HepG2 (cell line): Measurements from ENCODE around the gene DIRAS1. TPM values are rescaled to one million over a fixed set of nuclear protein-coding genes. Genes with fewer than 3 reads are reported as not detected.

Source experiments
- ATF4 ChIP-seq, 2 experiments: fragments of 450-650 bp in 1 of 2; sonication (generic) in 1 of 2; formaldehyde crosslinking; IDR thresholded peaks; 2 replicates each; pipeline versions ENCODE4 v1.5.0 to v1.8.0; 2020 to 2022; ENCODE audit warnings: mild to moderate bottlenecking in 1 of 2, missing genetic modification reagents in 1 of 2
- BCL6 ChIP-seq: IDR thresholded peaks from 2 replicates; pipeline ENCODE4 v1.6.1; 2016; ENCODE audit warnings: missing genetic modification reagents, missing compliant biosample characterization
- HMGXB3 ChIP-seq: sonication (generic); formaldehyde crosslinking; IDR thresholded peaks from 2 replicates; pipeline ENCODE4 v1.4.0; 2020; ENCODE audit warnings: missing genetic modification reagents, borderline replicate concordance
- HNRNPUL1 ChIP-seq: fragments of 200-400 bp; formaldehyde crosslinking; IDR thresholded peaks from 2 replicates; pipeline ENCODE4 v1.6.1; 2017; ENCODE audit warnings: low read depth, mild to moderate bottlenecking, low read length, moderate library complexity
- PLRG1 ChIP-seq: fragments of 450-650 bp; conservative IDR thresholded peaks from 2 replicates; pipeline ENCODE4 v1.6.1; 2016
- ZNF160 ChIP-seq: sonication (generic); formaldehyde crosslinking; IDR thresholded peaks from 2 replicates; pipeline ENCODE4 v1.8.0; 2022; ENCODE audit warnings: mild to moderate bottlenecking, inconsistent platforms, missing genetic modification reagents
- ZNF343 ChIP-seq: sonication (generic); formaldehyde crosslinking; IDR thresholded peaks from 2 replicates; pipeline ENCODE4 v1.4.0; 2020; ENCODE audit warnings: mild to moderate bottlenecking, missing genetic modification reagents
- ZNF580 ChIP-seq: IDR thresholded peaks from 2 replicates; pipeline ENCODE4 v1.6.1; 2016; ENCODE audit warnings: low read depth, borderline replicate concordance
- ZNF746 ChIP-seq: sonication (generic); formaldehyde crosslinking; IDR thresholded peaks from 2 replicates; pipeline ENCODE4 v1.8.0; 2022; ENCODE audit warnings: mild to moderate bottlenecking, missing genetic modification reagents
- ZNF747 ChIP-seq: sonication (generic); formaldehyde crosslinking; IDR thresholded peaks from 2 replicates; pipeline ENCODE4 v1.8.1; 2023; ENCODE audit warnings: missing genetic modification reagents, mild to moderate bottlenecking, borderline replicate concordance
- ZNF772 ChIP-seq: sonication (generic); formaldehyde crosslinking; IDR thresholded peaks from 2 replicates; pipeline ENCODE4 v1.5.0; 2020; ENCODE audit warnings: mild to moderate bottlenecking, missing genetic modification reagents
- ZNF788 ChIP-seq: sonication (generic); formaldehyde crosslinking; IDR thresholded peaks from 2 replicates; pipeline ENCODE4 v1.5.0; 2020; ENCODE audit warnings: mild to moderate bottlenecking, missing genetic modification reagents, borderline replicate concordance
- polyA plus RNA-seq, 8 experiments: library from polyadenylated mRNA; depleted of rRNA in 3 of 8; stranded (reverse) in 7 of 8; unstranded in 1 of 8; fragments of >200 nt; fragmentation: Illumina TruSeq in 4 of 8; extraction: Trizol in 4 of 8; gene quantifications; 2 replicates each; pipeline versions ENCODE4 v1.2.1 to v1.2.3, GENCODE V29; 2011 to 2016; ENCODE audit warnings: low read depth in 4 of 8, missing spikeins in 1 of 8, mixed read lengths in 1 of 8; ENCODE audit not compliant: insufficient read depth in 1 of 8
- total RNA-seq, 5 experiments: library from RNA; depleted of rRNA; stranded (reverse); fragments of >200 nt; fragmentation: Illumina TruSeq; extraction: Trizol; gene quantifications; 2 replicates each; pipeline ENCODE4 v1.2.3, GENCODE V29; 2016; ENCODE audit warnings: low read depth in 1 of 5
- TF ChIP-seq, protein P1 (sequence below): sonication (generic); formaldehyde crosslinking; IDR thresholded peaks from 2 replicates; pipeline ENCODE4 v1.4.0; 2020; ENCODE audit warnings: mild to moderate bottlenecking, missing genetic modification reagents
- TF ChIP-seq, protein P2 (sequence below): sonication (generic); formaldehyde crosslinking; IDR thresholded peaks from 2 replicates; pipeline ENCODE4 v1.5.0; 2020; ENCODE audit warnings: missing genetic modification reagents
- TF ChIP-seq, protein P3 (sequence below): sonication (generic); formaldehyde crosslinking; IDR thresholded peaks from 2 replicates; pipeline ENCODE4 v1.5.1; 2020; ENCODE audit warnings: missing genetic modification reagents, mild to moderate bottlenecking, borderline replicate concordance

DIRAS1 gene
- total and polyA plus RNA-seq, 2 of the 13 experiments (the other 11 are each of a cell fraction or from before 2014, with no cell fraction given): 0.97 to 1.8 TPM

GRCh38 chr19:2739602-2740313 is 18.6 kb upstream of the DIRAS1 start, which contains the start of gene SLC39A3 (continued):
- TF ChIP-seq HMGXB3: peak; percentile 97
- peak in 1 of 2 experiments; percentile 81; a peak in 2 of 4 replicates for TF ChIP-seq ATF4 (CRISPR knock-in tag; IDR thresholded peaks at IDR 0.05)
- TF ChIP-seq, protein P1, sequence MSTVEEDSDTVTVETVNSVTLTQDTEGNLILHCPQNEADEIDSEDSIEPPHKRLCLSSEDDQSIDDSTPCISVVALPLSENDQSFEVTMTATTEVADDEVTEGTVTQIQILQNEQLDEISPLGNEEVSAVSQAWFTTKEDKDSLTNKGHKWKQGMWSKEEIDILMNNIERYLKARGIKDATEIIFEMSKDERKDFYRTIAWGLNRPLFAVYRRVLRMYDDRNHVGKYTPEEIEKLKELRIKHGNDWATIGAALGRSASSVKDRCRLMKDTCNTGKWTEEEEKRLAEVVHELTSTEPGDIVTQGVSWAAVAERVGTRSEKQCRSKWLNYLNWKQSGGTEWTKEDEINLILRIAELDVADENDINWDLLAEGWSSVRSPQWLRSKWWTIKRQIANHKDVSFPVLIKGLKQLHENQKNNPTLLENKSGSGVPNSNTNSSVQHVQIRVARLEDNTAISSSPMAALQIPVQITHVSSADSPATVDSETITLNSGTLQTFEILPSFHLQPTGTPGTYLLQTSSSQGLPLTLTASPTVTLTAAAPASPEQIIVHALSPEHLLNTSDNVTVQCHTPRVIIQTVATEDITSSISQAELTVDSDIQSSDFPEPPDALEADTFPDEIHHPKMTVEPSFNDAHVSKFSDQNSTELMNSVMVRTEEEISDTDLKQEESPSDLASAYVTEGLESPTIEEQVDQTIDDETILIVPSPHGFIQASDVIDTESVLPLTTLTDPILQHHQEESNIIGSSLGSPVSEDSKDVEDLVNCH: no peak; the same call in 1 of the 2 replicates
- peak; percentile 100 for TF ChIP-seq ZNF580 (CRISPR knock-in tag)
- TF ChIP-seq, protein P2, sequence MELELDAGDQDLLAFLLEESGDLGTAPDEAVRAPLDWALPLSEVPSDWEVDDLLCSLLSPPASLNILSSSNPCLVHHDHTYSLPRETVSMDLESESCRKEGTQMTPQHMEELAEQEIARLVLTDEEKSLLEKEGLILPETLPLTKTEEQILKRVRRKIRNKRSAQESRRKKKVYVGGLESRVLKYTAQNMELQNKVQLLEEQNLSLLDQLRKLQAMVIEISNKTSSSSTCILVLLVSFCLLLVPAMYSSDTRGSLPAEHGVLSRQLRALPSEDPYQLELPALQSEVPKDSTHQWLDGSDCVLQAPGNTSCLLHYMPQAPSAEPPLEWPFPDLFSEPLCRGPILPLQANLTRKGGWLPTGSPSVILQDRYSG (CRISPR knock-in tag): peak; percentile 93; the same call in 1 of the 2 replicates
- peak; percentile 80 for TF ChIP-seq ZNF746 (CRISPR knock-in tag)
- peak; percentile 78; the same call in 1 of the 2 replicates for TF ChIP-seq ZNF788 (CRISPR knock-in tag)
- TF ChIP-seq BCL6 (CRISPR knock-in tag): peak; percentile 73
- TF ChIP-seq ZNF772: peak; percentile 97
- TF ChIP-seq, protein P3, sequence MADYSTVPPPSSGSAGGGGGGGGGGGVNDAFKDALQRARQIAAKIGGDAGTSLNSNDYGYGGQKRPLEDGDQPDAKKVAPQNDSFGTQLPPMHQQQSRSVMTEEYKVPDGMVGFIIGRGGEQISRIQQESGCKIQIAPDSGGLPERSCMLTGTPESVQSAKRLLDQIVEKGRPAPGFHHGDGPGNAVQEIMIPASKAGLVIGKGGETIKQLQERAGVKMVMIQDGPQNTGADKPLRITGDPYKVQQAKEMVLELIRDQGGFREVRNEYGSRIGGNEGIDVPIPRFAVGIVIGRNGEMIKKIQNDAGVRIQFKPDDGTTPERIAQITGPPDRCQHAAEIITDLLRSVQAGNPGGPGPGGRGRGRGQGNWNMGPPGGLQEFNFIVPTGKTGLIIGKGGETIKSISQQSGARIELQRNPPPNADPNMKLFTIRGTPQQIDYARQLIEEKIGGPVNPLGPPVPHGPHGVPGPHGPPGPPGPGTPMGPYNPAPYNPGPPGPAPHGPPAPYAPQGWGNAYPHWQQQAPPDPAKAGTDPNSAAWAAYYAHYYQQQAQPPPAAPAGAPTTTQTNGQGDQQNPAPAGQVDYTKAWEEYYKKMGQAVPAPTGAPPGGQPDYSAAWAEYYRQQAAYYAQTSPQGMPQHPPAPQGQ (CRISPR knock-in tag): no peak
- TF ChIP-seq ZNF343 (CRISPR knock-in tag): peak; percentile 86
- TF ChIP-seq PLRG1: no peak
- no peak for TF ChIP-seq HNRNPUL1
- no peak; the same call in 1 of the 2 replicates for TF ChIP-seq ZNF747
- peak; percentile 93 for TF ChIP-seq ZNF160 (CRISPR knock-in tag)
